ENCODE results near the gene ARHGAP21.

DNA sequence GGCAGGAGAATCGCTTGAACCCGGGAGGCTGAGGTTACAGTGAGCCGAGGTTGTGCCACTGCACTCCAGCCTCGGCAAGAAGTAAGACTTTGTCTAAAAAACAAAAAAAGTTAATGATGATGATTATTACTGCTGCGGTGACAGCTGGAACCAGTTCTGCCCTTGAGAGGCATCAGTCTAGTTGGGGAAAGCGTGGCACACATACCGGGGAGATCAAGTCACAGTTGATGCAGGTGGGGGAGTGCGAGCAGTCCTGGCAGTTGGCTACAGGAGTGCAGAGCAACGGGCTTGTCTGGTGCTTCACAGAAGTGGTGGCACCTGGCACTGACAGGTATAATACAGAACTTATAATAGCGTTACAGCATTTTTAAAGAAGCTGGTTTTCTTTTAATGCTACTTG lies 173.0 kb downstream of the ARHGAP21 start:
- no peak for TF ChIP-seq POLR2A (IDR thresholded peaks at IDR 0.05)
- TF ChIP-seq, protein P1, sequence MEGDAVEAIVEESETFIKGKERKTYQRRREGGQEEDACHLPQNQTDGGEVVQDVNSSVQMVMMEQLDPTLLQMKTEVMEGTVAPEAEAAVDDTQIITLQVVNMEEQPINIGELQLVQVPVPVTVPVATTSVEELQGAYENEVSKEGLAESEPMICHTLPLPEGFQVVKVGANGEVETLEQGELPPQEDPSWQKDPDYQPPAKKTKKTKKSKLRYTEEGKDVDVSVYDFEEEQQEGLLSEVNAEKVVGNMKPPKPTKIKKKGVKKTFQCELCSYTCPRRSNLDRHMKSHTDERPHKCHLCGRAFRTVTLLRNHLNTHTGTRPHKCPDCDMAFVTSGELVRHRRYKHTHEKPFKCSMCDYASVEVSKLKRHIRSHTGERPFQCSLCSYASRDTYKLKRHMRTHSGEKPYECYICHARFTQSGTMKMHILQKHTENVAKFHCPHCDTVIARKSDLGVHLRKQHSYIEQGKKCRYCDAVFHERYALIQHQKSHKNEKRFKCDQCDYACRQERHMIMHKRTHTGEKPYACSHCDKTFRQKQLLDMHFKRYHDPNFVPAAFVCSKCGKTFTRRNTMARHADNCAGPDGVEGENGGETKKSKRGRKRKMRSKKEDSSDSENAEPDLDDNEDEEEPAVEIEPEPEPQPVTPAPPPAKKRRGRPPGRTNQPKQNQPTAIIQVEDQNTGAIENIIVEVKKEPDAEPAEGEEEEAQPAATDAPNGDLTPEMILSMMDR (IDR thresholded peaks at IDR 0.05) = no peak

Measured in esophagus squamous epithelium (tissue), 4 donors.